Smooth muscle cell (in vitro differentiated cells): Measurements from ENCODE around the gene CTRB2. TPM values are rescaled to one million over a fixed set of nuclear protein-coding genes. Genes with fewer than 3 reads are reported as not detected.

Source experiments
- DNase-seq: peaks from one replicate; lab custom pipeline; 2025; ENCODE audit not compliant: unreplicated experiment; lab: John Stamatoyannopoulos, UW
- H2AFZ ChIP-seq: fragments of 200-600 bp; sonication (generic); 2 replicates; pipeline ENCODE4 v1.6.0; 2016; ENCODE audit warnings: antibody characterized with exemption, low read depth, mild to moderate bottlenecking
- H3F3A ChIP-seq: fragments of 200-600 bp; sonication (generic); 2 replicates; pipeline ENCODE4 v1.6.0; 2017; ENCODE audit warnings: antibody characterized with exemption, low read depth
- H3K27ac ChIP-seq: fragments of 200-600 bp; sonication (generic); 2 replicates; pipeline ENCODE4 v1.5.1; 2016; ENCODE audit warnings: low read depth, mild to moderate bottlenecking
- H3K27me3 ChIP-seq: fragments of 200-600 bp; sonication (generic); 2 replicates; pipeline ENCODE4 v1.6.1; 2016; ENCODE audit warnings: low read depth, mild to moderate bottlenecking
- H3K36me3 ChIP-seq: fragments of 200-600 bp; sonication (generic); 2 replicates; pipeline ENCODE4 v1.5.1; 2016; ENCODE audit warnings: low read depth
- H3K4me1 ChIP-seq: fragments of 200-600 bp; sonication (generic); 2 replicates; pipeline ENCODE4 v1.5.1; 2016; ENCODE audit warnings: low read depth
- H3K4me2 ChIP-seq: fragments of 200-600 bp; sonication (generic); 2 replicates; pipeline ENCODE4 v1.6.0; 2016; ENCODE audit warnings: mild to moderate bottlenecking
- H3K4me3 ChIP-seq: fragments of 200-600 bp; sonication (generic); 2 replicates; pipeline ENCODE4 v1.5.1; 2016; ENCODE audit warnings: mild to moderate bottlenecking
- H3K79me2 ChIP-seq: fragments of 200-600 bp; sonication (generic); 2 replicates; pipeline ENCODE4 v1.6.0; 2016; ENCODE audit warnings: low read depth, mild to moderate bottlenecking
- H3K9ac ChIP-seq: fragments of 200-600 bp; sonication (generic); 2 replicates; pipeline ENCODE4 v1.6.0; 2016; ENCODE audit warnings: low read depth
- H3K9me3 ChIP-seq: fragments of 200-600 bp; sonication (generic); replicated peaks from 2 replicates; pipeline ENCODE4 v1.5.1; 2016; ENCODE audit warnings: low read depth
- H4K20me1 ChIP-seq: fragments of 200-600 bp; sonication (generic); 2 replicates; pipeline ENCODE4 v1.6.0; 2016; ENCODE audit warnings: low read depth
- CTCF ChIP-seq: fragments of 200-600 bp; sonication (generic); IDR thresholded peaks from 2 replicates; pipeline ENCODE4 v1.5.1; 2017; ENCODE audit warnings: borderline replicate concordance, mild to moderate bottlenecking, antibody characterized with exemption; ENCODE audit not compliant: insufficient read depth, poor library complexity, severe bottlenecking
- WGBS: methylation state at CpG from one replicate; pipeline ENCODE4 v1.1.7; 2016; ENCODE audit warnings: low lambda C conversion rate; 5-methylcytosine and 5-hydroxymethylcytosine counted together
- polyA plus RNA-seq: library from polyadenylated mRNA; unstranded; fragments of >200 nt; fragmentation: Nextera tagmentation; extraction: Ambion mirVana; gene quantifications from 2 replicates; pipeline ENCODE4 v1.2.1, GENCODE V29; 2016
- total RNA-seq: library from RNA; depleted of rRNA; stranded (reverse); fragments of >200 nt; gene quantifications from 2 replicates; pipeline ENCODE4 v1.2.3, GENCODE V29; 2014

The CTRB2 gene
- total and polyA plus RNA-seq, 2 experiments from 2014 or later = 1.7 to 2.3 TPM

GRCh38 chr16:75248536-75249380 is 41.8 kb upstream of the CTRB2 start:
- Histone ChIP-seq H4K20me1 (peaks cover 54% of the 10 kb centered on the region), H3K27ac (peak overlapping the region; percentile 100), H3K4me2 (peak overlapping the region; percentile 99), H3K9me3 (no peaks in the 10 kb centered on the region), H3F3A (peaks cover 25% of the 10 kb centered on the region), H3K27me3 (no peaks in the 10 kb centered on the region), H3K36me3 (no peaks in the 10 kb centered on the region), H3K79me2 (peaks cover 82% of the 10 kb centered on the region), H3K4me1 (peaks cover 64% of the 10 kb centered on the region), H3K4me3 (peak overlapping the region; percentile 95), H3K9ac (peak overlapping the region; percentile 98), H2AFZ (no peak overlapping the region)
- no peak for TF ChIP-seq CTCF
- DNase-seq = no peak
- WGBS = 76% methylated on average over 17 of the region's 17 CpGs

- 53% methylated on average over 13 of the region's 13 CpGs for WGBS
- DNase-seq = no peak
- peak overlapping the region; percentile 98 for H3K9ac ChIP-seq
Measured at GRCh38 chr16:75248142-75248535, 41.2 kb upstream of the CTRB2 start.

GRCh38 chr16:75247249-75247648 is 40.3 kb upstream of the CTRB2 start:
- Histone ChIP-seq H3K27ac (peak overlapping the region; percentile 100), H3K36me3 (no peaks in the 10 kb centered on the region), H4K20me1 (peaks cover 47% of the 10 kb centered on the region), H3K4me2 (peak overlapping the region; percentile 99), H3K79me2 (peaks cover 86% of the 10 kb centered on the region), H3K4me1 (peaks cover 52% of the 10 kb centered on the region), H3K9me3 (no peaks in the 10 kb centered on the region), H3F3A (peaks cover 12% of the 10 kb centered on the region), H3K27me3 (no peaks in the 10 kb centered on the region), H2AFZ (no peak overlapping the region), H3K9ac (peak overlapping the region; percentile 98), H3K4me3 (no peak overlapping the region)
- WGBS = 93% methylated on average over 13 of the region's 13 CpGs
- no peak for TF ChIP-seq CTCF
- DNase-seq = no peak

More at GRCh38 chr16:75248142-75248535, 41.2 kb upstream of the CTRB2 start:
- H3F3A ChIP-seq = peaks cover 21% of the 10 kb centered on the region
- peak overlapping the region; percentile 99 for H3K4me2 ChIP-seq
- H3K36me3 ChIP-seq = no peaks in the 10 kb centered on the region
- H3K79me2 ChIP-seq = peaks cover 86% of the 10 kb centered on the region
- H4K20me1 ChIP-seq = peaks cover 48% of the 10 kb centered on the region
- no peak overlapping the region for H3K4me3 ChIP-seq
- H3K27ac ChIP-seq = peak overlapping the region; percentile 100
- no peaks in the 10 kb centered on the region for H3K9me3 ChIP-seq
- no peaks in the 10 kb centered on the region for H3K27me3 ChIP-seq
- H2AFZ ChIP-seq = no peak overlapping the region
- peaks cover 60% of the 10 kb centered on the region for H3K4me1 ChIP-seq
- TF ChIP-seq CTCF = no peak
